Measurements from ENCODE around the gene SLC8B1.

GRCh38 chr12:113316155-113316554 lies 18.8 kb downstream of the SLC8B1 start:
- TF ChIP-seq CTCF (IDR thresholded peaks at IDR 0.05) = no peak
- TF ChIP-seq POLR2A (IDR thresholded peaks at IDR 0.05) = no peak
- TF ChIP-seq POLR2AphosphoS5 (IDR thresholded peaks at IDR 0.05) = no peak
